Vagina (tissue), 2 donors: ENCODE results near the gene ASAP2.

Experiments used
- POLR2A ChIP-seq, 2 donors: fragments of 450-650 bp; IDR thresholded peaks; one replicate each; pipeline ENCODE4 v1.6.1; 2017; ENCODE audit warnings: antibody characterized with exemption in 2 of 2, mild to moderate bottlenecking in 2 of 2, moderate library complexity in 2 of 2
- TF ChIP-seq, protein P1 (sequence below), 3 experiments: fragments of 450-650 bp in 2 of 3; fragments of 200-600 bp in 1 of 3; sonication (generic) in 1 of 3; IDR thresholded peaks; one replicate each; pipeline ENCODE4 v1.5.1; 2017 to 2019; ENCODE audit warnings: antibody characterized with exemption in 3 of 3, mild to moderate bottlenecking in 2 of 3, moderate library complexity in 2 of 3

DNA sequence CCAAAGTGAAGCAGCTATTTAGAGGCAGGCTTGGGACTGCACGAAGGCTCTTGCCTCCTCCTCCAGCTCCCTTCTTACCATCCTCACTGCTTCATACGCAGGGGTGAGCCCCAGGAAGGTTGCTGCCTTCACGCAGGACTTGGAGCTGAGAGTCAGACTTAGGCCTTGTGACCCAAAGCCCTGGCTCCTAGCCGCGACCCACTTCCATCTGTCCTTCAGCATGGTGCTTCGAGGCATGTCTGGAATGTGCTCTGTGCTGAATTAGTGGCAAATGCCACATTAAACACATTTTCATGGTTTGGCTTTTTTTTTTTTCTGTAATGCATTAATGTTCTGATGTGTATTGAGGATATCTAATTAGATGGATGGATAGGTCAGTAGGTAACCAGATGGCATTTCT lies 179.2 kb downstream of the ASAP2 start:
- TF ChIP-seq, protein P1, sequence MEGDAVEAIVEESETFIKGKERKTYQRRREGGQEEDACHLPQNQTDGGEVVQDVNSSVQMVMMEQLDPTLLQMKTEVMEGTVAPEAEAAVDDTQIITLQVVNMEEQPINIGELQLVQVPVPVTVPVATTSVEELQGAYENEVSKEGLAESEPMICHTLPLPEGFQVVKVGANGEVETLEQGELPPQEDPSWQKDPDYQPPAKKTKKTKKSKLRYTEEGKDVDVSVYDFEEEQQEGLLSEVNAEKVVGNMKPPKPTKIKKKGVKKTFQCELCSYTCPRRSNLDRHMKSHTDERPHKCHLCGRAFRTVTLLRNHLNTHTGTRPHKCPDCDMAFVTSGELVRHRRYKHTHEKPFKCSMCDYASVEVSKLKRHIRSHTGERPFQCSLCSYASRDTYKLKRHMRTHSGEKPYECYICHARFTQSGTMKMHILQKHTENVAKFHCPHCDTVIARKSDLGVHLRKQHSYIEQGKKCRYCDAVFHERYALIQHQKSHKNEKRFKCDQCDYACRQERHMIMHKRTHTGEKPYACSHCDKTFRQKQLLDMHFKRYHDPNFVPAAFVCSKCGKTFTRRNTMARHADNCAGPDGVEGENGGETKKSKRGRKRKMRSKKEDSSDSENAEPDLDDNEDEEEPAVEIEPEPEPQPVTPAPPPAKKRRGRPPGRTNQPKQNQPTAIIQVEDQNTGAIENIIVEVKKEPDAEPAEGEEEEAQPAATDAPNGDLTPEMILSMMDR (IDR thresholded peaks at IDR 0.05): no peak
- TF ChIP-seq POLR2A (IDR thresholded peaks at IDR 0.05): no peak
